Choroid plexus epithelial cell (primary cell): ENCODE results near the gene SERINC4.
"Not testable (repeated sequence)": the region's sequence is repeated elsewhere in the genome, so short reads cannot be mapped to it uniquely, and the experiment has no call there.

Experiments used
- DNase-seq: peaks from one replicate; pipeline ENCODE4 v3.0.0-alpha.2; 2010; ENCODE audit warnings: low read depth
- H3K4me3 ChIP-seq: 2 replicates; pipeline ENCODE4 v1.5.1; 2011; ENCODE audit warnings: low read depth, mild to moderate bottlenecking, control low read depth, low read length, moderate library complexity
- CTCF ChIP-seq: conservative IDR thresholded peaks from 2 replicates; pipeline ENCODE4 v1.5.1; 2011; ENCODE audit warnings: low read depth, mild to moderate bottlenecking, control low read depth, inconsistent platforms, low read length, moderate library complexity

The SERINC4 gene

GRCh38 chr15:43799945-43800285 is at the start of gene SERINC4:
Gene SERINC4, minus strand, starts transcription at chr15:43800220. Its CDS starts 234 bp downstream, at chr15:43799986.
- no peak for DNase-seq
- peak within 1 kb of the TSS; percentile 95 for H3K4me3 ChIP-seq
- TF ChIP-seq CTCF = no peak

GRCh38 chr15:43845421-43845820 is 45.4 kb upstream of the SERINC4 start:
- no peak for TF ChIP-seq CTCF
- no peak overlapping the region for H3K4me3 ChIP-seq
- DNase-seq = peak; percentile 13

GRCh38 chr15:43832485-43832884 is 32.5 kb upstream of the SERINC4 start:
- not testable (repeated sequence) for H3K4me3 ChIP-seq, DNase-seq

GRCh38 chr15:43831519-43832052 is 31.6 kb upstream of the SERINC4 start:
- not testable (repeated sequence) for H3K4me3 ChIP-seq, DNase-seq

GRCh38 chr15:43830691-43831275 is 30.8 kb upstream of the SERINC4 start:
- not testable (repeated sequence) for H3K4me3 ChIP-seq, DNase-seq

- H3K4me3 ChIP-seq, DNase-seq: not testable (repeated sequence)
Measured at GRCh38 chr15:43829951-43830540, 30.0 kb upstream of the SERINC4 start.

GRCh38 chr15:43828061-43828657 is 28.1 kb upstream of the SERINC4 start:
- TF ChIP-seq CTCF = no peak
- H3K4me3 ChIP-seq = peak overlapping the region; percentile 1
- peak; percentile 21 for DNase-seq

GRCh38 chr15:43826508-43827341 is 26.7 kb upstream of the SERINC4 start, which contains the start of gene WDR76:
Gene WDR76, plus strand, starts transcription at chr15:43827002. Its CDS starts 31 bp downstream, at chr15:43827033.
- no peak for TF ChIP-seq CTCF
- DNase-seq = peak; percentile 84

GRCh38 chr15:43826029-43826507 is 26.0 kb upstream of the SERINC4 start:
- TF ChIP-seq CTCF = no peak
- no peak for DNase-seq
- no peak overlapping the region for H3K4me3 ChIP-seq

More at GRCh38 chr15:43826508-43827341, 26.7 kb upstream of the SERINC4 start, which contains the start of gene WDR76:
- H3K4me3 ChIP-seq = peak within 1 kb of the TSS; percentile 78

GRCh38 chr15:43825305-43825704 is 25.3 kb upstream of the SERINC4 start:
- not testable (repeated sequence) for H3K4me3 ChIP-seq, DNase-seq
